B cell (primary cell): ENCODE measurements around the gene KCTD7. TPM values are rescaled to one million over a fixed set of nuclear protein-coding genes. Genes with fewer than 3 reads are reported as not detected.

Source experiments
- ATAC-seq: fragments of 200-7000 bp; cut with Tn5 transposase; one replicate; pipeline ENCODE4 v1.10.0; 2021; ENCODE audit warnings: low read depth, mild to moderate bottlenecking, moderate number of reproducible peaks, moderate library complexity
- CTCF ChIA-PET: fragments of 350-600 bp; sonication (Branson Sonifier 250); formaldehyde crosslinking; loops from one replicate; lab custom pipeline; 2021; ENCODE audit warnings: antibody characterized with exemption, inconsistent platforms; lab: Charles Lee
- POLR2A ChIA-PET: fragments of 350-600 bp; sonication (Branson Sonifier 250); formaldehyde crosslinking; loops from one replicate; lab custom pipeline; 2021; ENCODE audit warnings: antibody characterized with exemption; lab: Charles Lee
- DNase-seq: peaks from one replicate; pipeline ENCODE4 v3.0.0; 2013
- H2AFZ ChIP-seq: 2 replicates; pipeline ENCODE4 v1.6.1; 2012; ENCODE audit warnings: mild to moderate bottlenecking, low read depth, low read length; ENCODE audit not compliant: insufficient read depth, poor library complexity, severe bottlenecking
- H3K27ac ChIP-seq, 2 donors: 1 replicate in 1 of 2; 2 replicates in 1 of 2; pipeline ENCODE4 v1.5.1; 2012 to 2013; ENCODE audit warnings: low read length in 2 of 2, mild to moderate bottlenecking in 2 of 2, moderate library complexity in 1 of 2
- H3K27me3 ChIP-seq, 4 experiments: fragments of 200-600 bp in 1 of 4; sonication (generic) in 1 of 4; replicated peaks in 1 of 4; 1 replicate in 2 of 4; 2 replicates in 2 of 4; pipeline versions ENCODE4 v1.6.1 to v1.7.0; 2013 to 2016; ENCODE audit warnings: low read length in 3 of 4, mild to moderate bottlenecking in 2 of 4, mixed read lengths in 1 of 4, moderate library complexity in 1 of 4; ENCODE audit not compliant: insufficient read depth in 4 of 4, control insufficient read depth in 3 of 4; ENCODE audit errors: control extremely low read depth in 1 of 4
- H3K36me3 ChIP-seq, 2 experiments: replicated peaks in 1 of 2; 1 replicate in 1 of 2; 2 replicates in 1 of 2; pipeline versions ENCODE4 v1.6.1 to v1.7.1; 2013; ENCODE audit warnings: low read length in 1 of 2; ENCODE audit not compliant: insufficient read depth in 2 of 2, control insufficient read depth in 1 of 2; ENCODE audit errors: control extremely low read depth in 1 of 2, extremely low read depth in 1 of 2
- H3K4me1 ChIP-seq, 2 donors: fragments of 200-600 bp in 1 of 2; sonication (generic) in 1 of 2; 1 replicate in 1 of 2; 2 replicates in 1 of 2; pipeline versions ENCODE4 v1.5.1 to v1.6.1; 2013 to 2017; ENCODE audit warnings: low read length in 2 of 2; ENCODE audit not compliant: control insufficient read depth in 2 of 2, insufficient read depth in 2 of 2
- H3K4me2 ChIP-seq: replicated peaks from 2 replicates; pipeline ENCODE3; 2012; ENCODE audit warnings: mild to moderate bottlenecking, low read depth, low read length; ENCODE audit not compliant: poor library complexity, severe bottlenecking
- H3K4me3 ChIP-seq, 5 experiments: fragments of 200-600 bp in 1 of 5; sonication (generic) in 1 of 5; 1 replicate in 3 of 5; 2 replicates in 2 of 5; pipeline versions ENCODE4 v1.5.1 to v1.7.0; 2011 to 2016; ENCODE audit warnings: low read length in 4 of 5, mild to moderate bottlenecking in 4 of 5, low read depth in 2 of 5, control low read depth in 1 of 5, moderate library complexity in 1 of 5; ENCODE audit not compliant: insufficient read depth in 1 of 5; ENCODE audit errors: control extremely low read depth in 1 of 5, extremely low read depth in 1 of 5
- H3K79me2 ChIP-seq: fragments of 200-600 bp; sonication (generic); one replicate; pipeline ENCODE4 v1.6.0; 2016; ENCODE audit warnings: low read length; ENCODE audit not compliant: control insufficient read depth, insufficient read depth
- H3K9ac ChIP-seq: fragments of 200-600 bp; sonication (generic); 2 replicates; pipeline ENCODE4 v1.6.1; 2017; ENCODE audit warnings: mild to moderate bottlenecking, low read length, moderate library complexity
- H3K9me3 ChIP-seq, 3 donors: one replicate each; pipeline versions ENCODE4 v1.6.1 to v1.7.1; 2013; ENCODE audit warnings: low read length in 2 of 3; ENCODE audit not compliant: control insufficient read depth in 2 of 3, insufficient read depth in 1 of 3; ENCODE audit errors: control extremely low read depth in 1 of 3
- H4K20me1 ChIP-seq: 2 replicates; pipeline ENCODE4 v1.6.0; 2012; ENCODE audit warnings: mild to moderate bottlenecking, low read length; ENCODE audit not compliant: insufficient read depth, control insufficient read depth, poor library complexity, severe bottlenecking
- H3K27ac Mint-ChIP-seq: one replicate; pipeline ENCODE4 v1.8.0; 2021; ENCODE audit warnings: mixed read lengths
- H3K27me3 Mint-ChIP-seq: one replicate; pipeline ENCODE4 v1.8.0; 2021; ENCODE audit warnings: mixed read lengths
- H3K4me1 Mint-ChIP-seq: one replicate; pipeline ENCODE4 v1.8.0; 2021; ENCODE audit warnings: mixed read lengths
- H3K4me3 Mint-ChIP-seq: one replicate; pipeline ENCODE4 v1.8.0; 2021; ENCODE audit warnings: mixed read lengths
- H3K9me3 Mint-ChIP-seq: one replicate; pipeline ENCODE4 v1.8.0; 2022; ENCODE audit warnings: mixed read lengths; ENCODE audit not compliant: insufficient read depth
- EZH2 ChIP-seq: IDR thresholded peaks from 2 replicates; pipeline ENCODE4 v1.6.1; 2012; ENCODE audit warnings: borderline replicate concordance, low read depth, mild to moderate bottlenecking, moderate library complexity, low read length; ENCODE audit not compliant: insufficient read depth, poor library complexity, severe bottlenecking
- WGBS: methylation state at CpG from one replicate; pipeline ENCODE4 v1.1.5; 2013; ENCODE audit warnings: missing lambda C conversion rate; ENCODE audit not compliant: insufficient coverage; 5-methylcytosine and 5-hydroxymethylcytosine counted together
- intact Hi-C: fragments of 100-400 bp; cut with micrococcal nuclease; formaldehyde crosslinking; loops from one replicate; pipeline ENCODE4 v1.10.0; 2022
- polyA plus RNA-seq: library from polyadenylated mRNA; depleted of rRNA; stranded (reverse); fragments of >200 nt; gene quantifications from 2 replicates; pipeline ENCODE4 v1.2.3, GENCODE V29; 2012
- total RNA-seq, 2 donors: library from RNA; stranded (reverse); fragments of 120-200 nt in 1 of 2; gene quantifications; 1 replicate in 1 of 2; 2 replicates in 1 of 2; pipeline versions ENCODE4 v1.2.3 to v1.2.4, GENCODE V29; 2013 to 2022
- TF ChIP-seq, protein P1 (sequence below): fragments of 200-600 bp; IDR thresholded peaks from one replicate; pipeline ENCODE4 v1.8.0; 2022; ENCODE audit warnings: antibody characterized with exemption, mild to moderate bottlenecking

KCTD7 gene
- total and polyA plus RNA-seq, 2 donors (not counting 1 experiment from before 2014, with no cell fraction given): 44.4 to 48.2 TPM

- ATAC-seq (peak; percentile 95), DNase-seq (peak; percentile 97)
- TF ChIP-seq, protein P1, sequence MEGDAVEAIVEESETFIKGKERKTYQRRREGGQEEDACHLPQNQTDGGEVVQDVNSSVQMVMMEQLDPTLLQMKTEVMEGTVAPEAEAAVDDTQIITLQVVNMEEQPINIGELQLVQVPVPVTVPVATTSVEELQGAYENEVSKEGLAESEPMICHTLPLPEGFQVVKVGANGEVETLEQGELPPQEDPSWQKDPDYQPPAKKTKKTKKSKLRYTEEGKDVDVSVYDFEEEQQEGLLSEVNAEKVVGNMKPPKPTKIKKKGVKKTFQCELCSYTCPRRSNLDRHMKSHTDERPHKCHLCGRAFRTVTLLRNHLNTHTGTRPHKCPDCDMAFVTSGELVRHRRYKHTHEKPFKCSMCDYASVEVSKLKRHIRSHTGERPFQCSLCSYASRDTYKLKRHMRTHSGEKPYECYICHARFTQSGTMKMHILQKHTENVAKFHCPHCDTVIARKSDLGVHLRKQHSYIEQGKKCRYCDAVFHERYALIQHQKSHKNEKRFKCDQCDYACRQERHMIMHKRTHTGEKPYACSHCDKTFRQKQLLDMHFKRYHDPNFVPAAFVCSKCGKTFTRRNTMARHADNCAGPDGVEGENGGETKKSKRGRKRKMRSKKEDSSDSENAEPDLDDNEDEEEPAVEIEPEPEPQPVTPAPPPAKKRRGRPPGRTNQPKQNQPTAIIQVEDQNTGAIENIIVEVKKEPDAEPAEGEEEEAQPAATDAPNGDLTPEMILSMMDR: no peak
- TF ChIP-seq EZH2: no peak
- peaks cover 35% of the 10 kb centered on the region for H3K4me1 Mint-ChIP-seq
- peak overlapping the region; percentile 97 for H3K27ac Mint-ChIP-seq
- no peaks in the 10 kb centered on the region for H3K9me3 Mint-ChIP-seq
- intact Hi-C loops: loop anchor here (1.0 to 2.0 kb wide), 6 partner anchors 27 to 189 kb away; partner anchors contain the start of gene RABGEF1
- Histone ChIP-seq H3K9ac (peak overlapping the region; percentile 94), H3K9me3 (no peaks in the 10 kb centered on the region), H3K27ac (peak overlapping the region; percentile 95 to 99), H3K4me1 (peaks cover 21 to 39% of the 10 kb centered on the region in 2 donors), H3K4me2 (peak overlapping the region; percentile 75), H3K36me3 (no peaks in the 10 kb centered on the region), H3K27me3 (no peaks in the 10 kb centered on the region), H2AFZ (peak overlapping the region; percentile 77), H3K4me3 (peak overlapping the region; percentile 62 to 99 (median 82)), H4K20me1 (no peaks in the 10 kb centered on the region), H3K79me2 (peaks cover 59% of the 10 kb centered on the region)
- peak overlapping the region; percentile 96 for H3K4me3 Mint-ChIP-seq
- CTCF ChIA-PET: no interaction called here
- no peaks in the 10 kb centered on the region for H3K27me3 Mint-ChIP-seq
- WGBS: 2% methylated on average over 74 of the region's 78 CpGs
- POLR2A ChIA-PET: interaction anchor here (1.0 kb wide), 1 partner anchor 28 kb away, joined by 6 read pairs; no protein-coding TSS in a partner anchor
These were observed 53.0 kb downstream of the KCTD7 start for GRCh38 chr7:66681491-66682349.
